HepG2 (cell line): Measurements from ENCODE around the gene CENPM. TPM values are rescaled to one million over a fixed set of nuclear protein-coding genes. Genes with fewer than 3 reads are reported as not detected.

ENCODE experiments used
- ASH2L ChIP-seq: fragments of 300-600, 200-600 bp; sonication (generic); IDR thresholded peaks from 2 replicates; pipeline ENCODE4 v1.7.0; 2017; ENCODE audit warnings: low read depth, mild to moderate bottlenecking, moderate library complexity, mixed read lengths, low read length; ENCODE audit not compliant: insufficient read length
- MED1 ChIP-seq: sonication (generic); formaldehyde crosslinking; IDR thresholded peaks from 2 replicates; pipeline ENCODE4 v1.4.0; 2020; ENCODE audit warnings: missing genetic modification reagents
- MEF2D ChIP-seq: sonication (generic); formaldehyde crosslinking; IDR thresholded peaks from 2 replicates; pipeline ENCODE4 v1.5.1; 2020; ENCODE audit warnings: mild to moderate bottlenecking, missing genetic modification reagents
- NFE2 ChIP-seq: sonication (generic); formaldehyde crosslinking; IDR thresholded peaks from 2 replicates; pipeline ENCODE4 v1.4.0; 2020; ENCODE audit warnings: missing genetic modification reagents
- ZNF746 ChIP-seq: sonication (generic); formaldehyde crosslinking; IDR thresholded peaks from 2 replicates; pipeline ENCODE4 v1.8.0; 2022; ENCODE audit warnings: mild to moderate bottlenecking, missing genetic modification reagents
- polyA plus RNA-seq, 8 experiments: library from polyadenylated mRNA; depleted of rRNA in 3 of 8; stranded (reverse) in 7 of 8; unstranded in 1 of 8; fragments of >200 nt; fragmentation: Illumina TruSeq in 4 of 8; extraction: Trizol in 4 of 8; gene quantifications; 2 replicates each; pipeline versions ENCODE4 v1.2.1 to v1.2.3, GENCODE V29; 2011 to 2016; ENCODE audit warnings: low read depth in 4 of 8, missing spikeins in 1 of 8, mixed read lengths in 1 of 8; ENCODE audit not compliant: insufficient read depth in 1 of 8
- total RNA-seq, 5 experiments: library from RNA; depleted of rRNA; stranded (reverse); fragments of >200 nt; fragmentation: Illumina TruSeq; extraction: Trizol; gene quantifications; 2 replicates each; pipeline ENCODE4 v1.2.3, GENCODE V29; 2016; ENCODE audit warnings: low read depth in 1 of 5
- TF ChIP-seq, protein P1 (sequence below): sonication (generic); formaldehyde crosslinking; conservative IDR thresholded peaks from 2 replicates; pipeline ENCODE4 v1.8.0; 2022; ENCODE audit warnings: low read depth, missing genetic modification reagents
- TF ChIP-seq, protein P2 (sequence below): IDR thresholded peaks from 2 replicates; pipeline ENCODE4 v1.6.1; 2016
- TF ChIP-seq, protein P3 (sequence below): sonication (generic); formaldehyde crosslinking; IDR thresholded peaks from 2 replicates; pipeline ENCODE4 v1.4.0; 2020; ENCODE audit warnings: mild to moderate bottlenecking, missing genetic modification reagents
- TF ChIP-seq, protein P4 (sequence below): IDR thresholded peaks from 2 replicates; pipeline ENCODE4 v1.6.1; 2016; ENCODE audit warnings: mild to moderate bottlenecking
- TF ChIP-seq, protein P5 (sequence below): sonication (generic); formaldehyde crosslinking; IDR thresholded peaks from 2 replicates; pipeline ENCODE4 v1.9.0; 2021; ENCODE audit warnings: mild to moderate bottlenecking, missing genetic modification reagents
- TF ChIP-seq, protein P6 (sequence below): sonication (generic); formaldehyde crosslinking; IDR thresholded peaks from 2 replicates; pipeline ENCODE4 v1.8.0; 2022; ENCODE audit warnings: mild to moderate bottlenecking, missing genetic modification reagents, moderate library complexity

CENPM gene
- total and polyA plus RNA-seq, 2 of the 13 experiments (the other 11 are each of a cell fraction or from before 2014, with no cell fraction given) = 11.2 to 37.3 TPM

DNA sequence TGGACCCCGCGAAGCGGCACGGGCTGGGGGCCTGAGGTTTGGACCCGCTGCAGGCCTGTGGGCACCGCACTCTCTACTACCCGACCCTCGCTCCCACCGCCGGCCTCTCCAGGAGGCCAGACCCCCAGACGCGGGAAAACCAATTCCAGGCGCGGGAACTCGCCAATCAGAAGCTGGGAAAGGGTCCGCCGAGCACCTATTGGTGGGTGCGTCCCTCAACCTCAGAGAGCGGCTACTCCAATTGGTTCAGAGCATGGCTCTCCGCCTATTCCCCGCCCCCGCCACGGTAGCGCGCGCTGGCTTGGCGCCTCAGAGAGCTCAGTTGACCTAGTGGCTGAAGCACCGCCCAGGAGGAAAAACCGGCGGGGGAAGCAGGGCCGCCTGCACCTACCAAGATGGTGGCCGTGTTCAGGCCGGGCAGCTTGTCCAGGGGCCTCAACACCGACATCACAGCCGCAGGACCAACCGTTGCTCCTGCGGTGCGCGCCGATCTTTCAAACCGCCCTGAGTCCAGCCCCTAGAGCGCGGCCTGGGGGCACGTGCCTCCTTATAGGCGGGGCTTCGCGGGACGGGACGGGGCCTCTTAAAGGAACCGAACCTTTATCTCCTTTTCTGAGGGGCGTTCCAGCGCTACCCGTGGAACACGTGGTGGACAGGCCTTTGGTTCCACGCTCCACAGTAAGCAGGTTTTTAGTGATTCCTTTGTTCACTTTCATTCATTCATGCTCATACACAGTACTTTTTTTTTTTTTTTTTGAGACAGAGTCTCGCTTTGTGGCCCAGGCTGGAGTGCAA is at the start of gene CENPM (continued):
- TF ChIP-seq, protein P1, sequence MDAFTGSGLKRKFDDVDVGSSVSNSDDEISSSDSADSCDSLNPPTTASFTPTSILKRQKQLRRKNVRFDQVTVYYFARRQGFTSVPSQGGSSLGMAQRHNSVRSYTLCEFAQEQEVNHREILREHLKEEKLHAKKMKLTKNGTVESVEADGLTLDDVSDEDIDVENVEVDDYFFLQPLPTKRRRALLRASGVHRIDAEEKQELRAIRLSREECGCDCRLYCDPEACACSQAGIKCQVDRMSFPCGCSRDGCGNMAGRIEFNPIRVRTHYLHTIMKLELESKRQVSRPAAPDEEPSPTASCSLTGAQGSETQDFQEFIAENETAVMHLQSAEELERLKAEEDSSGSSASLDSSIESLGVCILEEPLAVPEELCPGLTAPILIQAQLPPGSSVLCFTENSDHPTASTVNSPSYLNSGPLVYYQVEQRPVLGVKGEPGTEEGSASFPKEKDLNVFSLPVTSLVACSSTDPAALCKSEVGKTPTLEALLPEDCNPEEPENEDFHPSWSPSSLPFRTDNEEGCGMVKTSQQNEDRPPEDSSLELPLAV (CRISPR knock-in tag) = no peak
- TF ChIP-seq, protein P2, sequence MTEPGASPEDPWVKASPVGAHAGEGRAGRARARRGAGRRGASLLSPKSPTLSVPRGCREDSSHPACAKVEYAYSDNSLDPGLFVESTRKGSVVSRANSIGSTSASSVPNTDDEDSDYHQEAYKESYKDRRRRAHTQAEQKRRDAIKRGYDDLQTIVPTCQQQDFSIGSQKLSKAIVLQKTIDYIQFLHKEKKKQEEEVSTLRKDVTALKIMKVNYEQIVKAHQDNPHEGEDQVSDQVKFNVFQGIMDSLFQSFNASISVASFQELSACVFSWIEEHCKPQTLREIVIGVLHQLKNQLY (CRISPR knock-in tag) = peak; percentile 59; the same call in 1 of the 2 replicates
- TF ChIP-seq, protein P3, sequence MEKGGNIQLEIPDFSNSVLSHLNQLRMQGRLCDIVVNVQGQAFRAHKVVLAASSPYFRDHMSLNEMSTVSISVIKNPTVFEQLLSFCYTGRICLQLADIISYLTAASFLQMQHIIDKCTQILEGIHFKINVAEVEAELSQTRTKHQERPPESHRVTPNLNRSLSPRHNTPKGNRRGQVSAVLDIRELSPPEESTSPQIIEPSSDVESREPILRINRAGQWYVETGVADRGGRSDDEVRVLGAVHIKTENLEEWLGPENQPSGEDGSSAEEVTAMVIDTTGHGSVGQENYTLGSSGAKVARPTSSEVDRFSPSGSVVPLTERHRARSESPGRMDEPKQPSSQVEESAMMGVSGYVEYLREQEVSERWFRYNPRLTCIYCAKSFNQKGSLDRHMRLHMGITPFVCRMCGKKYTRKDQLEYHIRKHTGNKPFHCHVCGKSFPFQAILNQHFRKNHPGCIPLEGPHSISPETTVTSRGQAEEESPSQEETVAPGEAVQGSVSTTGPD (CRISPR knock-in tag) = peak; percentile 75; the same call in 1 of the 2 replicates
- peak; percentile 10; the same call in 1 of the 2 replicates for TF ChIP-seq MED1 (CRISPR knock-in tag)
- peak; percentile 84 for TF ChIP-seq MEF2D (CRISPR knock-in tag)
- TF ChIP-seq, protein P4, sequence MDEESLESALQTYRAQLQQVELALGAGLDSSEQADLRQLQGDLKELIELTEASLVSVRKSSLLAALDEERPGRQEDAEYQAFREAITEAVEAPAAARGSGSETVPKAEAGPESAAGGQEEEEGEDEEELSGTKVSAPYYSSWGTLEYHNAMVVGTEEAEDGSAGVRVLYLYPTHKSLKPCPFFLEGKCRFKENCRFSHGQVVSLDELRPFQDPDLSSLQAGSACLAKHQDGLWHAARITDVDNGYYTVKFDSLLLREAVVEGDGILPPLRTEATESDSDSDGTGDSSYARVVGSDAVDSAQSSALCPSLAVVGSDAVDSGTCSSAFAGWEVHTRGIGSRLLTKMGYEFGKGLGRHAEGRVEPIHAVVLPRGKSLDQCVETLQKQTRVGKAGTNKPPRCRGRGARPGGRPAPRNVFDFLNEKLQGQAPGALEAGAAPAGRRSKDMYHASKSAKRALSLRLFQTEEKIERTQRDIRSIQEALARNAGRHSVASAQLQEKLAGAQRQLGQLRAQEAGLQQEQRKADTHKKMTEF (CRISPR knock-in tag) = peak; percentile 65; the same call in 1 of the 2 replicates
- TF ChIP-seq, protein P5, sequence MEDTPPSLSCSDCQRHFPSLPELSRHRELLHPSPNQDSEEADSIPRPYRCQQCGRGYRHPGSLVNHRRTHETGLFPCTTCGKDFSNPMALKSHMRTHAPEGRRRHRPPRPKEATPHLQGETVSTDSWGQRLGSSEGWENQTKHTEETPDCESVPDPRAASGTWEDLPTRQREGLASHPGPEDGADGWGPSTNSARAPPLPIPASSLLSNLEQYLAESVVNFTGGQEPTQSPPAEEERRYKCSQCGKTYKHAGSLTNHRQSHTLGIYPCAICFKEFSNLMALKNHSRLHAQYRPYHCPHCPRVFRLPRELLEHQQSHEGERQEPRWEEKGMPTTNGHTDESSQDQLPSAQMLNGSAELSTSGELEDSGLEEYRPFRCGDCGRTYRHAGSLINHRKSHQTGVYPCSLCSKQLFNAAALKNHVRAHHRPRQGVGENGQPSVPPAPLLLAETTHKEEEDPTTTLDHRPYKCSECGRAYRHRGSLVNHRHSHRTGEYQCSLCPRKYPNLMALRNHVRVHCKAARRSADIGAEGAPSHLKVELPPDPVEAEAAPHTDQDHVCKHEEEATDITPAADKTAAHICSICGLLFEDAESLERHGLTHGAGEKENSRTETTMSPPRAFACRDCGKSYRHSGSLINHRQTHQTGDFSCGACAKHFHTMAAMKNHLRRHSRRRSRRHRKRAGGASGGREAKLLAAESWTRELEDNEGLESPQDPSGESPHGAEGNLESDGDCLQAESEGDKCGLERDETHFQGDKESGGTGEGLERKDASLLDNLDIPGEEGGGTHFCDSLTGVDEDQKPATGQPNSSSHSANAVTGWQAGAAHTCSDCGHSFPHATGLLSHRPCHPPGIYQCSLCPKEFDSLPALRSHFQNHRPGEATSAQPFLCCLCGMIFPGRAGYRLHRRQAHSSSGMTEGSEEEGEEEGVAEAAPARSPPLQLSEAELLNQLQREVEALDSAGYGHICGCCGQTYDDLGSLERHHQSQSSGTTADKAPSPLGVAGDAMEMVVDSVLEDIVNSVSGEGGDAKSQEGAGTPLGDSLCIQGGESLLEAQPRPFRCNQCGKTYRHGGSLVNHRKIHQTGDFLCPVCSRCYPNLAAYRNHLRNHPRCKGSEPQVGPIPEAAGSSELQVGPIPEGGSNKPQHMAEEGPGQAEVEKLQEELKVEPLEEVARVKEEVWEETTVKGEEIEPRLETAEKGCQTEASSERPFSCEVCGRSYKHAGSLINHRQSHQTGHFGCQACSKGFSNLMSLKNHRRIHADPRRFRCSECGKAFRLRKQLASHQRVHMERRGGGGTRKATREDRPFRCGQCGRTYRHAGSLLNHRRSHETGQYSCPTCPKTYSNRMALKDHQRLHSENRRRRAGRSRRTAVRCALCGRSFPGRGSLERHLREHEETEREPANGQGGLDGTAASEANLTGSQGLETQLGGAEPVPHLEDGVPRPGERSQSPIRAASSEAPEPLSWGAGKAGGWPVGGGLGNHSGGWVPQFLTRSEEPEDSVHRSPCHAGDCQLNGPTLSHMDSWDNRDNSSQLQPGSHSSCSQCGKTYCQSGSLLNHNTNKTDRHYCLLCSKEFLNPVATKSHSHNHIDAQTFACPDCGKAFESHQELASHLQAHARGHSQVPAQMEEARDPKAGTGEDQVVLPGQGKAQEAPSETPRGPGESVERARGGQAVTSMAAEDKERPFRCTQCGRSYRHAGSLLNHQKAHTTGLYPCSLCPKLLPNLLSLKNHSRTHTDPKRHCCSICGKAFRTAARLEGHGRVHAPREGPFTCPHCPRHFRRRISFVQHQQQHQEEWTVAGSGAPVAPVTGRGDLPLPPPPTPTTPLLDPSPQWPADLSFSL (CRISPR knock-in tag) = no peak
- TF ChIP-seq ZNF746 (CRISPR knock-in tag) = peak; percentile 74
- TF ChIP-seq, protein P6, sequence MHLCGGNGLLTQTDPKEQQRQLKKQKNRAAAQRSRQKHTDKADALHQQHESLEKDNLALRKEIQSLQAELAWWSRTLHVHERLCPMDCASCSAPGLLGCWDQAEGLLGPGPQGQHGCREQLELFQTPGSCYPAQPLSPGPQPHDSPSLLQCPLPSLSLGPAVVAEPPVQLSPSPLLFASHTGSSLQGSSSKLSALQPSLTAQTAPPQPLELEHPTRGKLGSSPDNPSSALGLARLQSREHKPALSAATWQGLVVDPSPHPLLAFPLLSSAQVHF (CRISPR knock-in tag) = no peak; the same call in none of the 2 replicates
- no peak for TF ChIP-seq NFE2 (CRISPR knock-in tag)
- peak; percentile 74 for TF ChIP-seq ASH2L
